CD14-positive monocyte (primary cell): ENCODE measurements around the gene BTBD1. TPM values are rescaled to one million over a fixed set of nuclear protein-coding genes. Genes with fewer than 3 reads are reported as not detected.
"Not testable (repeated sequence)": the region's sequence is repeated elsewhere in the genome, so short reads cannot be mapped to it uniquely, and the experiment has no call there.

Experiments used
- DNase-seq, 3 donors: peaks; one replicate each; pipeline ENCODE4 v3.0.0-alpha.2; 2011 to 2022
- H2AFZ ChIP-seq: 2 replicates; pipeline ENCODE4 v1.6.0; 2012; ENCODE audit warnings: mild to moderate bottlenecking, low read depth, low read length, inconsistent platforms; ENCODE audit not compliant: insufficient read depth, poor library complexity, severe bottlenecking
- H3K27ac ChIP-seq, 2 donors: 1 replicate in 1 of 2; 2 replicates in 1 of 2; pipeline ENCODE4 v1.5.1; 2012 to 2013; ENCODE audit warnings: low read length in 2 of 2, control low read depth in 1 of 2, inconsistent platforms in 1 of 2, low read depth in 1 of 2, mild to moderate bottlenecking in 1 of 2
- H3K27me3 ChIP-seq, 2 donors: one replicate each; pipeline versions ENCODE4 v1.6.0 to v1.6.1; 2011 to 2013; ENCODE audit warnings: low read length in 2 of 2; ENCODE audit not compliant: control insufficient read depth in 2 of 2, insufficient read depth in 2 of 2
- H3K36me3 ChIP-seq, 2 donors: replicated peaks in 1 of 2; 1 replicate in 1 of 2; 2 replicates in 1 of 2; pipeline versions ENCODE4 v1.5.1 to v1.6.1; 2012 to 2013; ENCODE audit warnings: low read length in 2 of 2, control low read depth in 1 of 2, inconsistent platforms in 1 of 2, mild to moderate bottlenecking in 1 of 2; ENCODE audit not compliant: insufficient read depth in 2 of 2, control insufficient read depth in 1 of 2
- H3K4me1 ChIP-seq, 2 donors: 1 replicate in 1 of 2; 2 replicates in 1 of 2; pipeline versions ENCODE4 v1.5.1 to v1.6.1; 2012 to 2013; ENCODE audit warnings: low read length in 2 of 2, control low read depth in 1 of 2, inconsistent platforms in 1 of 2, mild to moderate bottlenecking in 1 of 2, moderate library complexity in 1 of 2; ENCODE audit not compliant: insufficient read depth in 2 of 2, control insufficient read depth in 1 of 2
- H3K4me2 ChIP-seq: replicated peaks from 2 replicates; pipeline ENCODE3; 2012; ENCODE audit warnings: low read length, moderate library complexity, mild to moderate bottlenecking; ENCODE audit not compliant: poor library complexity, severe bottlenecking; ENCODE audit errors: extremely low read depth
- H3K4me3 ChIP-seq, 3 experiments: fragments of 200-600 bp in 1 of 3; sonication (generic) in 1 of 3; replicated peaks in 1 of 3; 1 replicate in 2 of 3; 2 replicates in 1 of 3; pipeline ENCODE4 v1.5.1; 2011 to 2013; ENCODE audit warnings: low read length in 3 of 3, mild to moderate bottlenecking in 3 of 3, control low read depth in 2 of 3, low read depth in 2 of 3, inconsistent platforms in 1 of 3, moderate library complexity in 1 of 3
- H3K79me2 ChIP-seq: 2 replicates; pipeline ENCODE4 v1.6.0; 2012; ENCODE audit warnings: mild to moderate bottlenecking, control low read depth, inconsistent platforms, low read length, moderate library complexity; ENCODE audit not compliant: insufficient read depth
- H3K9ac ChIP-seq: 2 replicates; pipeline ENCODE4 v1.6.0; 2017; ENCODE audit warnings: low read length, mild to moderate bottlenecking; ENCODE audit not compliant: insufficient read depth, poor library complexity, severe bottlenecking
- H3K9me3 ChIP-seq, 2 donors: replicated peaks in 1 of 2; 1 replicate in 1 of 2; 2 replicates in 1 of 2; pipeline versions ENCODE4 v1.5.1 to v1.6.1; 2012 to 2013; ENCODE audit warnings: low read length in 2 of 2, control low read depth in 1 of 2; ENCODE audit not compliant: control insufficient read depth in 1 of 2, insufficient read depth in 1 of 2
- H4K20me1 ChIP-seq: 2 replicates; pipeline ENCODE4 v1.6.0; 2012; ENCODE audit warnings: mild to moderate bottlenecking, low read length, control low read depth, moderate library complexity; ENCODE audit not compliant: insufficient read depth
- H3K27ac Mint-ChIP-seq, 7 donors: one replicate each; pipeline ENCODE4 v1.8.0; 2020; ENCODE audit warnings: mild to moderate bottlenecking in 7 of 7, mixed read lengths in 7 of 7, moderate library complexity in 6 of 7, inconsistent platforms in 2 of 7
- H3K27me3 Mint-ChIP-seq, 3 donors: one replicate each; pipeline ENCODE4 v1.8.0; 2021 to 2022; ENCODE audit warnings: low read depth in 3 of 3, mild to moderate bottlenecking in 3 of 3, mixed read lengths in 3 of 3, moderate library complexity in 3 of 3, inconsistent platforms in 1 of 3
- H3K36me3 Mint-ChIP-seq, 2 donors: one replicate each; pipeline ENCODE4 v1.8.0; 2020; ENCODE audit warnings: mixed read lengths in 2 of 2, inconsistent platforms in 1 of 2, mild to moderate bottlenecking in 1 of 2
- H3K4me1 Mint-ChIP-seq: one replicate; pipeline ENCODE4 v1.8.0; 2020; ENCODE audit warnings: mild to moderate bottlenecking, mixed read lengths
- H3K4me3 Mint-ChIP-seq, 2 donors: one replicate each; pipeline ENCODE4 v1.8.0; 2020; ENCODE audit warnings: mild to moderate bottlenecking in 2 of 2, mixed read lengths in 2 of 2, moderate library complexity in 1 of 2
- H3K9me3 Mint-ChIP-seq, 7 donors: one replicate each; pipeline ENCODE4 v1.8.0; 2020 to 2022; ENCODE audit warnings: mixed read lengths in 7 of 7, mild to moderate bottlenecking in 6 of 7, moderate library complexity in 6 of 7, inconsistent platforms in 2 of 7
- CTCF ChIP-seq: fragments of 200-600 bp; IDR thresholded peaks from one replicate; pipeline ENCODE4 v1.8.0; 2022; ENCODE audit warnings: antibody characterized with exemption, mild to moderate bottlenecking
- WGBS: methylation state at CpG from one replicate; pipeline ENCODE4 v1.1.5; 2013; ENCODE audit warnings: missing lambda C conversion rate; ENCODE audit not compliant: insufficient coverage; 5-methylcytosine and 5-hydroxymethylcytosine counted together
- intact Hi-C, 2 donors: fragments of 100-400 bp; cut with micrococcal nuclease; formaldehyde crosslinking; loops; one replicate each; pipeline versions ENCODE4 v1.15.0 to v1.15.1; 2023
- polyA plus RNA-seq, 3 donors: library from polyadenylated mRNA; depleted of rRNA in 1 of 3; unstranded in 2 of 3; stranded (reverse) in 1 of 3; fragments of 300-500 nt in 2 of 3; fragments of >200 nt in 1 of 3; fragmentation: Illumina TruSeq in 2 of 3; gene quantifications; 1 replicate in 2 of 3; 2 replicates in 1 of 3; pipeline ENCODE4 v1.2.3, GENCODE V29; 2012 to 2021

The BTBD1 gene
- polyA plus RNA-seq, 3 donors, result 18.0 to 48.8 (median 37.2) TPM

- H3K9me3 Mint-ChIP-seq, result peaks cover 0 to 8% (median 0%) of the 10 kb centered on the region in 7 donors
These were observed 20.5 kb upstream of the BTBD1 start for GRCh38 chr15:83087576-83087975.

GRCh38 chr15:83085864-83086552 lies 19.0 kb upstream of the BTBD1 start:
- H3K79me2 ChIP-seq, H3K4me2 ChIP-seq, H3K4me3 ChIP-seq, H2AFZ ChIP-seq, H3K27ac Mint-ChIP-seq, H3K27ac ChIP-seq, intact Hi-C loops, H3K4me1 Mint-ChIP-seq, H3K4me1 ChIP-seq, DNase-seq, H3K36me3 ChIP-seq, H3K9ac ChIP-seq, H3K36me3 Mint-ChIP-seq, H3K4me3 Mint-ChIP-seq, H4K20me1 ChIP-seq, H3K9me3 ChIP-seq, H3K9me3 Mint-ChIP-seq, H3K27me3 ChIP-seq: not testable (repeated sequence)
- peaks cover 5 to 13% (median 7%) of the 10 kb centered on the region in 3 donors for H3K27me3 Mint-ChIP-seq
- WGBS, result 100% methylated on average over 1 of the region's 8 CpGs

More at GRCh38 chr15:83087576-83087975, 20.5 kb upstream of the BTBD1 start:
- TF ChIP-seq CTCF, result no peak
- no peaks in the 10 kb centered on the region for H3K79me2 ChIP-seq
- H3K36me3 ChIP-seq, result no peaks in the 10 kb centered on the region
- no peak overlapping the region for H3K4me3 ChIP-seq
- no peak overlapping the region for H3K9ac ChIP-seq
- H3K27me3 ChIP-seq, result no peaks in the 10 kb centered on the region
- H3K36me3 Mint-ChIP-seq, result no peaks in the 10 kb centered on the region
- H3K4me3 Mint-ChIP-seq, result no peak overlapping the region
- no peak overlapping the region for H3K27ac ChIP-seq
- no peak overlapping the region for H3K4me2 ChIP-seq
- H2AFZ ChIP-seq, result no peak overlapping the region
- H3K27ac Mint-ChIP-seq, result no peak overlapping the region
- H3K27me3 Mint-ChIP-seq, result peaks cover 5 to 10% (median 9%) of the 10 kb centered on the region in 3 donors
- DNase-seq, result no peak
- H3K4me1 Mint-ChIP-seq, result peaks cover 13% of the 10 kb centered on the region
- H3K9me3 ChIP-seq, result no peaks in the 10 kb centered on the region
- no CpG with 5 or more reads among the region's 2 CpGs for WGBS
- H3K4me1 ChIP-seq, result peaks cover 10 to 11% of the 10 kb centered on the region in 2 donors
- no peaks in the 10 kb centered on the region for H4K20me1 ChIP-seq
- intact Hi-C loops, result no loop called here

- H4K20me1 ChIP-seq, H3K4me3 ChIP-seq, H3K4me1 Mint-ChIP-seq, H2AFZ ChIP-seq, H3K4me3 Mint-ChIP-seq, H3K27me3 ChIP-seq, H3K4me2 ChIP-seq, intact Hi-C loops, H3K4me1 ChIP-seq, DNase-seq, H3K27ac Mint-ChIP-seq, H3K36me3 Mint-ChIP-seq, H3K9ac ChIP-seq, H3K36me3 ChIP-seq, H3K79me2 ChIP-seq, H3K27ac ChIP-seq, H3K9me3 ChIP-seq, H3K9me3 Mint-ChIP-seq: not testable (repeated sequence)
- peaks cover 5 to 13% (median 7%) of the 10 kb centered on the region in 3 donors for H3K27me3 Mint-ChIP-seq
- no CpG with 5 or more reads among the region's 3 CpGs for WGBS
These were observed 18.4 kb upstream of the BTBD1 start for GRCh38 chr15:83085461-83085860.
